ENCODE results near the gene OR1F1.
A peak's percentile ranks its signal among the peaks of the same experiment; 100 is the strongest.

Gene OR1F1

GRCh38 chr16:3207086-3207953 lies 19.3 kb downstream of the OR1F1 start:
- DNase-seq, result no peak

- DNase-seq, result no peak
Measured at GRCh38 chr16:3212006-3212405, 24.0 kb downstream of the OR1F1 start.

- no peak for DNase-seq
Measured at GRCh38 chr16:3212567-3212966, 24.6 kb downstream of the OR1F1 start.

- DNase-seq, result no peak
Measured at GRCh38 chr16:3214904-3215600, 27.0 kb downstream of the OR1F1 start.

GRCh38 chr16:3215601-3216262 lies 27.7 kb downstream of the OR1F1 start:
- DNase-seq, result peak; percentile 39

- DNase-seq, result no peak
Measured at GRCh38 chr16:3216263-3216640, 28.2 kb downstream of the OR1F1 start.

- DNase-seq, result no peak
Measured at GRCh38 chr16:3220839-3221238, 32.8 kb downstream of the OR1F1 start.

- no peak for DNase-seq
Measured at GRCh38 chr16:3223913-3224515, 36.0 kb downstream of the OR1F1 start.

- DNase-seq, result no peak
Measured at GRCh38 chr16:3234543-3234856, 46.5 kb downstream of the OR1F1 start.

- DNase-seq, result peak; percentile 92
Measured at GRCh38 chr16:3234857-3235561, 47.0 kb downstream of the OR1F1 start, which contains the start of gene ZNF200. TSS of gene ZNF200 (minus strand) at chr16:3235158. CDS start at chr16:3233755, 1,403 bp downstream.

- peak; percentile 36 for DNase-seq
Measured at GRCh38 chr16:3235856-3236669, 48.1 kb downstream of the OR1F1 start.

GRCh38 chr16:3241761-3242160 lies 53.8 kb downstream of the OR1F1 start:
- DNase-seq, result no peak

- DNase-seq, result no peak
Measured at GRCh38 chr16:3242709-3243108, 54.7 kb downstream of the OR1F1 start.

GRCh38 chr16:3243882-3244281 lies 55.9 kb downstream of the OR1F1 start:
- DNase-seq, result no peak

GRCh38 chr16:3246002-3246401 lies 58.0 kb downstream of the OR1F1 start:
- no peak for DNase-seq

- no peak for DNase-seq
Measured at GRCh38 chr16:3246876-3247275, 58.9 kb downstream of the OR1F1 start.

- DNase-seq, result no peak
Measured at GRCh38 chr16:3248596-3248995, 60.6 kb downstream of the OR1F1 start.

- DNase-seq, result no peak
Measured at GRCh38 chr16:3249020-3249419, 61.0 kb downstream of the OR1F1 start.

GRCh38 chr16:3249451-3249850 lies 61.4 kb downstream of the OR1F1 start:
- DNase-seq, result no peak

- DNase-seq, result no peak
Measured at GRCh38 chr16:3252967-3253366, 65.0 kb downstream of the OR1F1 start.

GRCh38 chr16:3254309-3254708 lies 66.3 kb downstream of the OR1F1 start:
- DNase-seq, result no peak
